Liver (tissue), 9 donors: ENCODE data around the gene ZCCHC17. TPM values are rescaled to one million over a fixed set of nuclear protein-coding genes. Genes with fewer than 3 reads are reported as not detected.

Experiments
- DNase-seq: peaks from one replicate; pipeline ENCODE4 v3.0.0-alpha.2; 2017; ENCODE audit warnings: low spot score
- H3K27ac ChIP-seq, 2 donors: one replicate each; pipeline ENCODE4 v1.7.0; 2013; ENCODE audit warnings: inconsistent platforms in 2 of 2, low read length in 2 of 2, control low read depth in 1 of 2, low read depth in 1 of 2, mild to moderate bottlenecking in 1 of 2
- H3K27me3 ChIP-seq, 4 donors: one replicate each; pipeline versions ENCODE4 v1.6.1 to v1.7.0; 2013; ENCODE audit warnings: low read length in 3 of 4, inconsistent platforms in 1 of 4, mild to moderate bottlenecking in 1 of 4, moderate library complexity in 1 of 4; ENCODE audit not compliant: control insufficient read depth in 4 of 4, insufficient read depth in 4 of 4
- H3K36me3 ChIP-seq, 4 donors: one replicate each; pipeline versions ENCODE4 v1.6.1 to v1.7.0; 2013; ENCODE audit warnings: low read length in 3 of 4, mild to moderate bottlenecking in 3 of 4, low read depth in 1 of 4, moderate library complexity in 1 of 4; ENCODE audit not compliant: control insufficient read depth in 4 of 4, insufficient read depth in 3 of 4
- H3K4me1 ChIP-seq, 4 donors: one replicate each; pipeline versions ENCODE4 v1.6.1 to v1.7.0; 2013; ENCODE audit warnings: low read length in 3 of 4, mild to moderate bottlenecking in 3 of 4, moderate library complexity in 1 of 4; ENCODE audit not compliant: control insufficient read depth in 4 of 4, insufficient read depth in 4 of 4
- H3K4me3 ChIP-seq, 3 donors: one replicate each; pipeline versions ENCODE4 v1.6.1 to v1.7.0; 2013; ENCODE audit warnings: low read length in 3 of 3, control low read depth in 1 of 3, low read depth in 1 of 3, mild to moderate bottlenecking in 1 of 3
- H3K9ac ChIP-seq, 2 donors: one replicate each; pipeline ENCODE4 v1.7.0; 2013; ENCODE audit warnings: low read length in 2 of 2, mild to moderate bottlenecking in 2 of 2, moderate library complexity in 2 of 2, control low read depth in 1 of 2, low read depth in 1 of 2
- H3K9me3 ChIP-seq, 4 donors: one replicate each; pipeline versions ENCODE4 v1.6.1 to v1.7.0; 2013; ENCODE audit warnings: low read length in 3 of 4; ENCODE audit not compliant: control insufficient read depth in 4 of 4
- ATF3 ChIP-seq: IDR thresholded peaks from 2 replicates; pipeline ENCODE4 v1.6.1; 2016; ENCODE audit warnings: antibody characterized with exemption
- EGR1 ChIP-seq, 2 donors: IDR thresholded peaks; 2 replicates each; pipeline ENCODE4 v1.6.1; 2016 to 2018; ENCODE audit warnings: antibody characterized with exemption in 2 of 2, low read depth in 2 of 2
- FOXA1 ChIP-seq: IDR thresholded peaks from 2 replicates; pipeline ENCODE4 v1.6.1; 2016; ENCODE audit warnings: antibody characterized with exemption
- FOXA2 ChIP-seq: IDR thresholded peaks from 2 replicates; pipeline ENCODE4 v1.6.1; 2016; ENCODE audit warnings: antibody characterized with exemption
- GABPA ChIP-seq, 2 donors: IDR thresholded peaks in 1 of 2; conservative IDR thresholded peaks in 1 of 2; 2 replicates each; pipeline ENCODE4 v1.6.1; 2016; ENCODE audit warnings: antibody characterized with exemption in 2 of 2, mild to moderate bottlenecking in 1 of 2, moderate library complexity in 1 of 2
- HNF4A ChIP-seq, 2 donors: conservative IDR thresholded peaks; 2 replicates each; pipeline ENCODE4 v1.6.1; 2016; ENCODE audit warnings: antibody characterized with exemption in 2 of 2, mild to moderate bottlenecking in 2 of 2
- JUND ChIP-seq, 2 donors: IDR thresholded peaks; 2 replicates each; pipeline ENCODE4 v1.6.1; 2016; ENCODE audit warnings: antibody characterized with exemption in 2 of 2
- RAD21 ChIP-seq, 2 donors: IDR thresholded peaks; 2 replicates each; pipeline ENCODE4 v1.6.1; 2016; ENCODE audit warnings: antibody characterized with exemption in 2 of 2, mild to moderate bottlenecking in 2 of 2
- REST ChIP-seq: IDR thresholded peaks from 2 replicates; pipeline ENCODE4 v1.6.1; 2016; ENCODE audit warnings: antibody characterized with exemption, mild to moderate bottlenecking
- RXRA ChIP-seq, 2 donors: IDR thresholded peaks; 2 replicates each; pipeline ENCODE4 v1.6.1; 2017 to 2018; ENCODE audit warnings: antibody characterized with exemption in 2 of 2, mild to moderate bottlenecking in 1 of 2
- SP1 ChIP-seq: IDR thresholded peaks from 2 replicates; pipeline ENCODE4 v1.6.1; 2018; ENCODE audit warnings: antibody characterized with exemption, mild to moderate bottlenecking
- TAF1 ChIP-seq: conservative IDR thresholded peaks from 2 replicates; pipeline ENCODE4 v1.6.1; 2016; ENCODE audit warnings: antibody characterized with exemption, mild to moderate bottlenecking
- YY1 ChIP-seq: IDR thresholded peaks from 2 replicates; pipeline ENCODE4 v1.6.1; 2016; ENCODE audit warnings: antibody characterized with exemption, mild to moderate bottlenecking
- WGBS: extraction: QIAGEN DNeasy Blood & Tissue Kit; methylation state at CpG from one replicate; pipeline ENCODE4 v1.1.7; 2013; 5-methylcytosine and 5-hydroxymethylcytosine counted together
- polyA plus RNA-seq, 2 donors: library from polyadenylated mRNA; stranded (reverse) in 1 of 2; unstranded in 1 of 2; fragments of 200-250 nt in 1 of 2; fragments of >200 nt in 1 of 2; fragmentation: Nextera tagmentation in 1 of 2; extraction: Ambion mirVana in 1 of 2; gene quantifications; one replicate each; pipeline versions ENCODE4 v1.2.1 to v1.2.3, GENCODE V29; 2013 to 2015
- total RNA-seq, 2 donors: library from RNA; depleted of rRNA; stranded (reverse); fragments of >200 nt; gene quantifications; one replicate each; pipeline ENCODE4 v1.2.3, GENCODE V29; 2014
- TF ChIP-seq, protein P1 (sequence below): IDR thresholded peaks from 2 replicates; pipeline ENCODE4 v1.6.1; 2016; ENCODE audit warnings: antibody characterized with exemption
- TF ChIP-seq, protein P2 (sequence below): IDR thresholded peaks from 2 replicates; pipeline ENCODE4 v1.6.1; 2016; ENCODE audit warnings: antibody characterized with exemption
- TF ChIP-seq, protein P3 (sequence below): fragments of 150-350 bp; IDR thresholded peaks from 2 replicates; pipeline ENCODE4 v1.5.1; 2017; ENCODE audit warnings: improper control_type of control experiment, low read depth, low read length; ENCODE audit not compliant: missing input control
- donor health status: healthy.
- donor health status: healthy.
- donor health status: healthy.
- donor health status: healthy.
- donor health status: healthy.

Gene ZCCHC17
- total and polyA plus RNA-seq, 4 donors, result 7.4 to 15.1 (median 9.2) TPM

DNA sequence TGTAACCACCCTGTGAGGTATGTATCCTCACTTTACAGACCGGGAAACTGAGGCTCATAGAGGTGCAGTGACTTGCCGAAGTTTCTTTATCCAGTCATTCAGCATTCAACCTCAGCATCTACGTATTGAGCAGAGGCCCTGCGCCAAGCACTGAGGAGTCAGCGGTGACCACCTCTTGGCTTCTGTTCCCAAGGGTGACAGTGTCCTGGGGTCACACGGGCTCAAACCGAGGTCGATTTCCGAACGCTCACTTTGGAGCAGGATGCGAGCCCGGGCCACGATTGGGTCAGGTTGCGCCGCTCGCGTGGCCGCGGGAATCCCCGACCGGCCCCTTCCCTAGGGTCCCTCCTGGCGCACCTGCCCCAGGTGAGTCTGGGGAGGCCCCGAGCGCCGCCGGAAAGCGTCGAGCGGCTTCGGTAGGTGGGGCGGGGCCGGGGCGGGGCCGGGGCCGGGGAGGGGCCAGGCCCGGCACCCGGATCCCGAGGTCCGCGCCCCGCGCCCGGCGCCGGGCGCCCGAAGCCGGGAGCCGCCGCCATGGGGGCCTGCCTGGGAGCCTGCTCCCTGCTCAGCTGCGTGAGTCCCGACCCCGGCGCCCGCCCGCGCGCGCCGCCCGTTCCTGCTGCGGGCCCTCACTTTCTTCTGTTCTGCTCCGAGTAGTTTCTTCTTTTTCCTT lies 116.0 kb downstream of the ZCCHC17 start, which contains the start of gene SERINC2:
Gene SERINC2 (plus strand): TSS at position 482 of the 673 bp plus-strand sequence. CDS start 53 bp downstream, at position 535.
- peak; percentile 55 for DNase-seq
- Histone ChIP-seq H3K4me1 (peaks cover 9 to 35% (median 24%) of the 10 kb centered on the region in 4 donors), H3K9ac (peak within 1 kb of the TSS; percentile 60 to 80), H3K36me3 (no peaks in the 10 kb centered on the region), H3K9me3 (no peaks in the 10 kb centered on the region), H3K27me3 (no peaks in the 10 kb centered on the region), H3K27ac (peak within 1 kb of the TSS; percentile 84 to 96), H3K4me3 (peak within 1 kb of the TSS; percentile 63 to 86 (median 80))
- TF ChIP-seq RXRA (IDR thresholded peaks at IDR 0.05), result no peak
- TF ChIP-seq, protein P1, sequence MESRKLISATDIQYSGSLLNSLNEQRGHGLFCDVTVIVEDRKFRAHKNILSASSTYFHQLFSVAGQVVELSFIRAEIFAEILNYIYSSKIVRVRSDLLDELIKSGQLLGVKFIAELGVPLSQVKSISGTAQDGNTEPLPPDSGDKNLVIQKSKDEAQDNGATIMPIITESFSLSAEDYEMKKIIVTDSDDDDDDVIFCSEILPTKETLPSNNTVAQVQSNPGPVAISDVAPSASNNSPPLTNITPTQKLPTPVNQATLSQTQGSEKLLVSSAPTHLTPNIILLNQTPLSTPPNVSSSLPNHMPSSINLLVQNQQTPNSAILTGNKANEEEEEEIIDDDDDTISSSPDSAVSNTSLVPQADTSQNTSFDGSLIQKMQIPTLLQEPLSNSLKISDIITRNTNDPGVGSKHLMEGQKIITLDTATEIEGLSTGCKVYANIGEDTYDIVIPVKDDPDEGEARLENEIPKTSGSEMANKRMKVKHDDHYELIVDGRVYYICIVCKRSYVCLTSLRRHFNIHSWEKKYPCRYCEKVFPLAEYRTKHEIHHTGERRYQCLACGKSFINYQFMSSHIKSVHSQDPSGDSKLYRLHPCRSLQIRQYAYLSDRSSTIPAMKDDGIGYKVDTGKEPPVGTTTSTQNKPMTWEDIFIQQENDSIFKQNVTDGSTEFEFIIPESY, result no peak
- TF ChIP-seq EGR1 (IDR thresholded peaks at IDR 0.05; ENCODE audit: low read depth in 2 of 2), result no peak
- no peak for TF ChIP-seq YY1
- TF ChIP-seq SP1, result no peak
- TF ChIP-seq TAF1, result no peak
- TF ChIP-seq JUND (IDR thresholded peaks at IDR 0.05), result no peak
- no peak for TF ChIP-seq ATF3
- TF ChIP-seq, protein P2, sequence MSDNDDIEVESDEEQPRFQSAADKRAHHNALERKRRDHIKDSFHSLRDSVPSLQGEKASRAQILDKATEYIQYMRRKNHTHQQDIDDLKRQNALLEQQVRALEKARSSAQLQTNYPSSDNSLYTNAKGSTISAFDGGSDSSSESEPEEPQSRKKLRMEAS, result no peak
- TF ChIP-seq GABPA (IDR thresholded peaks at IDR 0.05 in 1 of 2, conservative IDR thresholded peaks at IDR 0.05 in 1 of 2), result no peak
- TF ChIP-seq RAD21 (IDR thresholded peaks at IDR 0.05), result no peak
- TF ChIP-seq, protein P3, sequence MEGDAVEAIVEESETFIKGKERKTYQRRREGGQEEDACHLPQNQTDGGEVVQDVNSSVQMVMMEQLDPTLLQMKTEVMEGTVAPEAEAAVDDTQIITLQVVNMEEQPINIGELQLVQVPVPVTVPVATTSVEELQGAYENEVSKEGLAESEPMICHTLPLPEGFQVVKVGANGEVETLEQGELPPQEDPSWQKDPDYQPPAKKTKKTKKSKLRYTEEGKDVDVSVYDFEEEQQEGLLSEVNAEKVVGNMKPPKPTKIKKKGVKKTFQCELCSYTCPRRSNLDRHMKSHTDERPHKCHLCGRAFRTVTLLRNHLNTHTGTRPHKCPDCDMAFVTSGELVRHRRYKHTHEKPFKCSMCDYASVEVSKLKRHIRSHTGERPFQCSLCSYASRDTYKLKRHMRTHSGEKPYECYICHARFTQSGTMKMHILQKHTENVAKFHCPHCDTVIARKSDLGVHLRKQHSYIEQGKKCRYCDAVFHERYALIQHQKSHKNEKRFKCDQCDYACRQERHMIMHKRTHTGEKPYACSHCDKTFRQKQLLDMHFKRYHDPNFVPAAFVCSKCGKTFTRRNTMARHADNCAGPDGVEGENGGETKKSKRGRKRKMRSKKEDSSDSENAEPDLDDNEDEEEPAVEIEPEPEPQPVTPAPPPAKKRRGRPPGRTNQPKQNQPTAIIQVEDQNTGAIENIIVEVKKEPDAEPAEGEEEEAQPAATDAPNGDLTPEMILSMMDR, result no peak
- TF ChIP-seq FOXA1, result no peak
- no peak for TF ChIP-seq HNF4A (conservative IDR thresholded peaks at IDR 0.05)
- WGBS, result 2% methylated on average over 63 of the region's 63 CpGs

DNA sequence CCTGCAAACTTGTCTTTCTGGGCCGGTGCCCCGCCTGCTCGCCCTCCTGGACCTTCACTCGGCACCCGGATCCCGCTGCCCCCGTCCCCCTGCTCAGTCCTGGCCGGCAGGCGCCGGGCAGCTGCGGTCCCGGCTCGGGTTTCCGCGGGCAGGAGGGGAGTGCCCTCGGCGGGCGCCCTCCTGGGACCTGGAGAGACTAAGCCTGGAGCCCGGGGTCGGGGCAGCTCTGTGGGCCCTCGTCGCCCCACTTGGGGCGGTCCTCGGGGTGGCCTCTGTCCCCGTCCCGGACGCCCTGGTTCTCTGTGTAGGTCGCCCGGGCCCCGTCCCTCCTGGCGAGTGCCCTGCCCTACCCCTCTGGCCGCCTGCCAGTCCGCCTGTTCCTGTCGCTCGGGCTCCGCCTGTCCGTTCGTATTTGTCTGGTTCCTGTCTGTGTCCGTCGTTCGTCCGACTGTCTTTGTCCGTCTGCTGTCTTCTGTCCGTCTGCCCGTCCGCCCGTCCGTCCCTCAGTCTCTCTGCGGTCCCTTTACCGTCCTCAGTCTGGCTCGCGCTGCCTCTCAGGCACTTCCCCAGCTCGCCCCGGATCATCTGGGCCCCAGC lies 116.7 kb downstream of the ZCCHC17 start:
- TF ChIP-seq, protein P2, result no peak
- TF ChIP-seq FOXA2 (no peak), YY1 (no peak), HNF4A (conservative IDR thresholded peaks at IDR 0.05) (peak; percentile 17 to 25), REST (no peak), GABPA (IDR thresholded peaks at IDR 0.05 in 1 of 2, conservative IDR thresholded peaks at IDR 0.05 in 1 of 2) (no peak), TAF1 (no peak), RXRA (IDR thresholded peaks at IDR 0.05) (peak; percentile 23 to 24)
- TF ChIP-seq, protein P1, result no peak
- WGBS, result under 1% methylated on average over 54 of the region's 54 CpGs
- Histone ChIP-seq H3K9ac (peak overlapping the region; percentile 60 to 80), H3K4me3 (peak overlapping the region; percentile 56 to 86 (median 80)), H3K36me3 (no peaks in the 10 kb centered on the region), H3K9me3 (no peaks in the 10 kb centered on the region), H3K4me1 (peaks cover 12 to 42% (median 25%) of the 10 kb centered on the region in 4 donors), H3K27ac (peak overlapping the region; percentile 84 to 96), H3K27me3 (no peaks in the 10 kb centered on the region)
- DNase-seq, result peak; percentile 83
